IMR-90 (cell line): ENCODE measurements around the gene HOXA2. TPM values are rescaled to one million over a fixed set of nuclear protein-coding genes. Genes with fewer than 3 reads are reported as not detected.

Source experiments
- ATAC-seq: fragments of 200-7000 bp; cut with Tn5 transposase; 2 replicates; pipeline ENCODE4 v1.9.1; 2020; ENCODE audit warnings: low read depth, mild to moderate bottlenecking, moderate library complexity
- BruUV-seq: library from RNA; stranded (reverse); fragments of 400-500 nt; replicated peaks from 2 replicates; lab custom pipeline; 2021; lab: Mats Ljungman, UMichigan
- CTCF ChIA-PET: fragments of 300-600 bp; formaldehyde crosslinking; extraction: SDS; loops from one replicate; lab custom pipeline; 2021; ENCODE audit warnings: antibody characterized with exemption; lab: Yijun Ruan, JAX
- POLR2A ChIA-PET: fragments of 300-600 bp; sonication (Branson Sonifier 250); formaldehyde crosslinking; loops from one replicate; lab custom pipeline; 2022; ENCODE audit warnings: antibody characterized with exemption; ENCODE audit not compliant: unreplicated experiment; lab: Charles Lee
- DNase-seq: peaks from one replicate; pipeline ENCODE4 v3.0.0; 2013
- H2AFZ ChIP-seq: replicated peaks from 2 replicates; pipeline ENCODE3; 2013; ENCODE audit warnings: low read length, mild to moderate bottlenecking; ENCODE audit not compliant: poor library complexity
- H2AK5ac ChIP-seq: 2 replicates; pipeline ENCODE4 v1.6.1; 2013; ENCODE audit warnings: low read depth, low read length, inconsistent platforms
- H2AK9ac ChIP-seq: replicated peaks from 2 replicates; pipeline ENCODE3; 2013; ENCODE audit warnings: mild to moderate bottlenecking, low read depth, low read length, moderate library complexity; ENCODE audit not compliant: poor library complexity
- H2BK120ac ChIP-seq: 2 replicates; pipeline ENCODE4 v1.6.1; 2013; ENCODE audit warnings: low read depth, low read length, inconsistent platforms
- H2BK15ac ChIP-seq: 3 replicates; pipeline ENCODE4 v1.6.1; 2013; ENCODE audit warnings: low read depth, low read length, inconsistent platforms
- H2BK20ac ChIP-seq: 2 replicates; pipeline ENCODE4 v1.6.1; 2013; ENCODE audit warnings: low read depth, mild to moderate bottlenecking, inconsistent platforms, low read length, moderate library complexity
- H2BK5ac ChIP-seq: 2 replicates; pipeline ENCODE4 v1.6.1; 2013; ENCODE audit warnings: mild to moderate bottlenecking, low read depth, low read length, inconsistent platforms; ENCODE audit not compliant: poor library complexity, severe bottlenecking
- H3K14ac ChIP-seq: replicated peaks from 2 replicates; pipeline ENCODE4 v1.6.1; 2013; ENCODE audit warnings: low read depth, low read length, inconsistent platforms
- H3K18ac ChIP-seq: 2 replicates; pipeline ENCODE4 v1.6.1; 2013; ENCODE audit warnings: low read depth, low read length, control low read depth
- H3K23ac ChIP-seq: 2 replicates; pipeline ENCODE4 v1.6.1; 2013; ENCODE audit warnings: low read depth, low read length, inconsistent platforms
- H3K27ac ChIP-seq: 2 replicates; pipeline ENCODE4 v1.5.1; 2013; ENCODE audit warnings: mild to moderate bottlenecking, control low read depth, low read length; ENCODE audit not compliant: insufficient read depth
- H3K27me3 ChIP-seq: 2 replicates; pipeline ENCODE4 v1.6.1; 2013; ENCODE audit warnings: low read length; ENCODE audit not compliant: control insufficient read depth, insufficient read depth
- H3K36me3 ChIP-seq: 2 replicates; pipeline ENCODE4 v1.6.1; 2013; ENCODE audit warnings: low read length, mixed read lengths; ENCODE audit not compliant: control insufficient read depth, insufficient read depth
- H3K4ac ChIP-seq: 2 replicates; pipeline ENCODE4 v1.6.1; 2013; ENCODE audit warnings: low read depth, low read length, inconsistent platforms
- H3K4me1 ChIP-seq: 2 replicates; pipeline ENCODE4 v1.6.1; 2013; ENCODE audit warnings: low read length, mixed read lengths; ENCODE audit not compliant: control insufficient read depth, insufficient read depth
- H3K4me2 ChIP-seq: 2 replicates; pipeline ENCODE4 v1.6.1; 2013; ENCODE audit warnings: low read depth, mild to moderate bottlenecking, control low read depth, low read length, moderate library complexity
- H3K4me3 ChIP-seq: 2 replicates; pipeline ENCODE4 v1.5.1; 2013; ENCODE audit warnings: low read depth, mild to moderate bottlenecking, control low read depth, low read length, moderate library complexity; ENCODE audit not compliant: insufficient read depth
- H3K56ac ChIP-seq: 2 replicates; pipeline ENCODE4 v1.6.1; 2013; ENCODE audit warnings: low read length, inconsistent platforms; ENCODE audit not compliant: insufficient read depth; ENCODE audit errors: extremely low read depth
- H3K79me1 ChIP-seq, 2 experiments: 2 replicates each; pipeline ENCODE4 v1.6.1; 2013; ENCODE audit warnings: low read length in 2 of 2, inconsistent platforms in 1 of 2, low read depth in 1 of 2
- H3K9ac ChIP-seq: 2 replicates; pipeline ENCODE4 v1.6.1; 2013; ENCODE audit warnings: low read depth, low read length, control low read depth
- H3K9me1 ChIP-seq: 2 replicates; pipeline ENCODE4 v1.6.1; 2013; ENCODE audit warnings: low read length, inconsistent platforms; ENCODE audit not compliant: insufficient read depth
- H3K9me3 ChIP-seq: 2 replicates; pipeline ENCODE4 v1.6.1; 2013; ENCODE audit warnings: low read length; ENCODE audit not compliant: control insufficient read depth, insufficient read depth
- H4K20me1 ChIP-seq: 2 replicates; pipeline ENCODE4 v1.6.1; 2013; ENCODE audit warnings: low read length, inconsistent platforms; ENCODE audit not compliant: insufficient read depth
- H4K5ac ChIP-seq: 2 replicates; pipeline ENCODE4 v1.6.1; 2013; ENCODE audit warnings: mild to moderate bottlenecking, low read depth, low read length, control low read depth
- H4K8ac ChIP-seq, 2 experiments: 2 replicates each; pipeline ENCODE4 v1.6.1; 2013; ENCODE audit warnings: low read depth in 2 of 2, low read length in 2 of 2, control low read depth in 1 of 2, inconsistent platforms in 1 of 2
- H4K91ac ChIP-seq: 2 replicates; pipeline ENCODE4 v1.6.1; 2013; ENCODE audit warnings: low read depth, low read length, inconsistent platforms; ENCODE audit not compliant: insufficient read depth
- BHLHE40 ChIP-seq: fragments of 150-350 bp; IDR thresholded peaks from 2 replicates; pipeline ENCODE4 v1.6.1; 2016; ENCODE audit warnings: mild to moderate bottlenecking, low read depth, low read length
- CEBPB ChIP-seq: IDR thresholded peaks from 2 replicates; pipeline ENCODE4 v1.6.1; 2012; ENCODE audit warnings: low read depth, low read length, improper control_type of control experiment
- CHD1 ChIP-seq: IDR thresholded peaks from 2 replicates; pipeline ENCODE4 v1.6.1; 2012; ENCODE audit warnings: low read depth, low read length, improper control_type of control experiment
- CTCF ChIP-seq: conservative IDR thresholded peaks from 2 replicates; pipeline ENCODE4 v1.5.1; 2012; ENCODE audit warnings: mild to moderate bottlenecking, low read depth, low read length, improper control_type of control experiment
- ELK1 ChIP-seq: fragments of 150-350 bp; IDR thresholded peaks from 2 replicates; pipeline ENCODE4 v1.6.1; 2016; ENCODE audit warnings: low read depth, mild to moderate bottlenecking, low read length, moderate library complexity, borderline replicate concordance
- FOS ChIP-seq: fragments of 150-350 bp; IDR thresholded peaks from 2 replicates; pipeline ENCODE4 v1.6.1; 2016; ENCODE audit warnings: low read depth, low read length
- MAFK ChIP-seq: IDR thresholded peaks from 2 replicates; pipeline ENCODE4 v1.6.1; 2012; ENCODE audit warnings: low read depth, low read length, improper control_type of control experiment
- MAZ ChIP-seq: IDR thresholded peaks from 2 replicates; pipeline ENCODE4 v1.6.1; 2012; ENCODE audit warnings: low read depth, mild to moderate bottlenecking, low read length, improper control_type of control experiment, moderate library complexity, borderline replicate concordance
- MXI1 ChIP-seq: IDR thresholded peaks from 2 replicates; pipeline ENCODE4 v1.6.1; 2012; ENCODE audit warnings: low read depth, mild to moderate bottlenecking, low read length, moderate library complexity, borderline replicate concordance
- NFE2L2 ChIP-seq: fragments of 150-350 bp; IDR thresholded peaks from 2 replicates; pipeline ENCODE4 v1.6.1; 2016; ENCODE audit warnings: low read depth, mild to moderate bottlenecking, low read length
- POLR2A ChIP-seq: IDR thresholded peaks from 2 replicates; pipeline ENCODE4 v1.6.1; 2012; ENCODE audit warnings: mild to moderate bottlenecking, low read depth, low read length
- RAD21 ChIP-seq: IDR thresholded peaks from 2 replicates; pipeline ENCODE4 v1.6.1; 2012; ENCODE audit warnings: low read length, improper control_type of control experiment
- RCOR1 ChIP-seq: IDR thresholded peaks from 2 replicates; pipeline ENCODE4 v1.6.1; 2012; ENCODE audit warnings: mild to moderate bottlenecking, low read length, improper control_type of control experiment; ENCODE audit not compliant: insufficient replicate concordance
- RFX5 ChIP-seq: IDR thresholded peaks from 2 replicates; pipeline ENCODE4 v1.8.0; 2012; ENCODE audit warnings: low read depth, mild to moderate bottlenecking, low read length, moderate library complexity
- SMC3 ChIP-seq: fragments of 150-350 bp; IDR thresholded peaks from 2 replicates; pipeline ENCODE4 v1.6.1; 2016; ENCODE audit warnings: low read depth, mild to moderate bottlenecking, antibody characterized with exemption, low read length, moderate library complexity
- USF2 ChIP-seq: fragments of 150-350 bp; IDR thresholded peaks from 2 replicates; pipeline ENCODE4 v1.6.1; 2017; ENCODE audit warnings: mild to moderate bottlenecking, antibody characterized with exemption, low read length, low read depth
- WGBS, 2 experiments: methylation state at CpG; one replicate each; pipeline versions ENCODE4 v1.1.5 to v1.1.7; 2013; ENCODE audit warnings: missing lambda C conversion rate in 2 of 2; ENCODE audit not compliant: insufficient read length in 1 of 2; ENCODE audit errors: extremely low coverage in 2 of 2; 5-methylcytosine and 5-hydroxymethylcytosine counted together
- dilution Hi-C: fragments of 300-500 bp; cut with HindIII; formaldehyde crosslinking; loops from one replicate; pipeline ENCODE4 v1.14.3; 2018; ENCODE audit warnings: low sequenced_read_pairs; ENCODE audit not compliant: unreplicated experiment
- in situ Hi-C: fragments of 300-500 bp; cut with MboI; formaldehyde crosslinking; loops from 3 replicates; pipeline ENCODE4 v1.14.3; 2019; ENCODE audit warnings: low sequenced_read_pairs, inconsistent platforms, mixed read lengths
- intact Hi-C: fragments of 100-400 bp; cut with micrococcal nuclease; formaldehyde crosslinking; loops from 2 replicates; pipeline ENCODE4 v1.10.0; 2022
- polyA plus RNA-seq, 3 experiments: library from polyadenylated mRNA; depleted of rRNA; stranded (reverse); fragments of >200 nt; gene quantifications; 2 replicates each; pipeline ENCODE4 v1.2.3, GENCODE V29; 2012; ENCODE audit warnings: low replicate concordance in 1 of 3
- total RNA-seq: library from RNA; depleted of rRNA; stranded (reverse); fragments of >200 nt; gene quantifications from 2 replicates; pipeline ENCODE4 v1.2.3, GENCODE V29; 2012

Gene HOXA2
- total and polyA plus RNA-seq, 2 of the 4 experiments (the other 2 are of a cell fraction): 1.6 to 3.9 TPM

- peak overlapping the region; percentile 32; the same call in 1 of the 2 replicates for H3K18ac ChIP-seq
- dilution Hi-C loops (no loop called here), in situ Hi-C loops (no loop called here), intact Hi-C loops (loop anchor here (1.0 to 2.0 kb wide), 2 partner anchors 11 to 14 kb away; no protein-coding TSS in a partner anchor)
- peak overlapping the region; percentile 56 for H2AK9ac ChIP-seq
- BruUV-seq: no TSS peak
- peak overlapping the region; percentile 89 for H3K27ac ChIP-seq
- peaks cover 10% of the 10 kb centered on the region; the same call in 1 of the 2 replicates for H3K36me3 ChIP-seq
- H3K4ac ChIP-seq: peak overlapping the region; percentile 63
- DNase-seq (no peak), ATAC-seq (no peak)
- peak overlapping the region; percentile 36 for H2AFZ ChIP-seq
- peak overlapping the region; percentile 48 for H3K23ac ChIP-seq
- 0 out of 2 replicates have a peak overlapping the region, but pooled peaks have one; percentile 10 for H3K14ac ChIP-seq
- peak overlapping the region; percentile 20; the same call in 1 of the 2 replicates for H4K5ac ChIP-seq
- H3K9ac ChIP-seq: peak overlapping the region; percentile 96
- H3K27me3 ChIP-seq: no peaks in the 10 kb centered on the region
- 0 out of 3 replicates have a peak overlapping the region, but pooled peaks have one; percentile 26 for H2BK15ac ChIP-seq
- peaks cover 12% of the 10 kb centered on the region for H3K9me1 ChIP-seq
- CTCF ChIA-PET: interaction anchor here (0.9 to 1.2 kb wide), 4 partner anchors 9 to 442 kb away, joined by 3 to 4 read pairs (median 3); no protein-coding TSS in a partner anchor
- WGBS, 2 experiments: no CpG with 5 or more reads among the region's 6 CpGs
- H3K4me2 ChIP-seq: peak overlapping the region; percentile 78
- H3K4me1 ChIP-seq: peaks cover 23% of the 10 kb centered on the region
- peak overlapping the region; percentile 74 for H4K91ac ChIP-seq
- H2BK5ac ChIP-seq: peak overlapping the region; percentile 81
- POLR2A ChIA-PET: interaction anchor here (0.9 kb wide), 1 partner anchor 414 kb away, joined by 3 read pairs; no protein-coding TSS in a partner anchor
- H3K9me3 ChIP-seq: no peaks in the 10 kb centered on the region
- TF ChIP-seq CEBPB: no peak
- TF ChIP-seq CTCF: no peak
- no peak for TF ChIP-seq POLR2A
- no peak for TF ChIP-seq FOS
- TF ChIP-seq RCOR1: no peak
- TF ChIP-seq MAZ: no peak
- TF ChIP-seq MXI1: no peak
- no peak for TF ChIP-seq ELK1
- TF ChIP-seq RFX5: no peak
- no peak for TF ChIP-seq RAD21
- no peak for TF ChIP-seq USF2
- no peak for TF ChIP-seq NFE2L2
- no peak; the same call in 1 of the 2 replicates for TF ChIP-seq CHD1
- TF ChIP-seq BHLHE40: no peak
- no peak for TF ChIP-seq SMC3
- TF ChIP-seq MAFK: no peak
- peaks cover 14% of the 10 kb centered on the region for H4K20me1 ChIP-seq
- H3K79me1 ChIP-seq: peaks cover 0 to 39% of the 10 kb centered on the region in 2 experiments; a peak in 2 of 4 replicates
- peak overlapping the region; percentile 58 for H2BK120ac ChIP-seq
- H2BK20ac ChIP-seq: peak overlapping the region; percentile 24; the same call in 1 of the 2 replicates
- peak overlapping the region; percentile 22 to 68; a peak in 2 of 4 replicates for H4K8ac ChIP-seq
- peak overlapping the region; percentile 71 for H3K4me3 ChIP-seq
- H2AK5ac ChIP-seq: no peak overlapping the region
- peak overlapping the region; percentile 75; the same call in 1 of the 2 replicates for H3K56ac ChIP-seq
Measured at GRCh38 chr7:27114881-27115220, 12.4 kb upstream of the HOXA2 start.
